DMS153 treated with DMSO at 0.1 percent for 48 hours (cell line): ENCODE data around the gene PHACTR1.

Experiments
- DNase-seq: peaks from one replicate; lab custom pipeline; 2025; ENCODE audit not compliant: unreplicated experiment; lab: John Stamatoyannopoulos, UW

The PHACTR1 gene

GRCh38 chr6:12848964-12849808 lies 132.6 kb downstream of the PHACTR1 start:
- no peak for DNase-seq

- DNase-seq = no peak
These were observed 133.2 kb downstream of the PHACTR1 start for GRCh38 chr6:12849809-12850198.

GRCh38 chr6:12851123-12851695 lies 134.6 kb downstream of the PHACTR1 start:
- DNase-seq = no peak

- no peak for DNase-seq
These were observed 145.0 kb downstream of the PHACTR1 start for GRCh38 chr6:12861603-12862002.

GRCh38 chr6:12865117-12865516 lies 148.6 kb downstream of the PHACTR1 start:
- DNase-seq = no peak

GRCh38 chr6:12865671-12866181 lies 149.2 kb downstream of the PHACTR1 start:
- DNase-seq = no peak

- DNase-seq = no peak
These were observed 150.0 kb downstream of the PHACTR1 start for GRCh38 chr6:12866422-12867029.

GRCh38 chr6:12869816-12870432 lies 153.4 kb downstream of the PHACTR1 start:
- DNase-seq = no peak

GRCh38 chr6:12873691-12874090 lies 157.1 kb downstream of the PHACTR1 start:
- no peak for DNase-seq

GRCh38 chr6:12875051-12875450 lies 158.5 kb downstream of the PHACTR1 start:
- no peak for DNase-seq

GRCh38 chr6:12878741-12879140 lies 162.2 kb downstream of the PHACTR1 start:
- no peak for DNase-seq

- DNase-seq = no peak
These were observed 166.3 kb downstream of the PHACTR1 start for GRCh38 chr6:12882761-12883290.

GRCh38 chr6:12884983-12885382 lies 168.4 kb downstream of the PHACTR1 start:
- DNase-seq = no peak

- no peak for DNase-seq
These were observed 170.6 kb downstream of the PHACTR1 start for GRCh38 chr6:12886961-12887775.

- no peak for DNase-seq
These were observed 173.7 kb downstream of the PHACTR1 start for GRCh38 chr6:12890171-12890790.

GRCh38 chr6:12891595-12891994 lies 175.0 kb downstream of the PHACTR1 start:
- DNase-seq = no peak

GRCh38 chr6:12892151-12892550 lies 175.6 kb downstream of the PHACTR1 start:
- DNase-seq = no peak

GRCh38 chr6:12893036-12893435 lies 176.5 kb downstream of the PHACTR1 start:
- DNase-seq = no peak

GRCh38 chr6:12895721-12896120 lies 179.2 kb downstream of the PHACTR1 start:
- no peak for DNase-seq

- no peak for DNase-seq
These were observed 179.7 kb downstream of the PHACTR1 start for GRCh38 chr6:12896208-12896733.
